ENCODE measurements around the gene SPC24.

- TF ChIP-seq POLR2AphosphoS5 (IDR thresholded peaks at IDR 0.05; ENCODE audit: low read depth, low read length) (no peak), TAF1 (IDR thresholded peaks at IDR 0.05; ENCODE audit: borderline replicate concordance, insufficient read depth, low read length) (no peak), REST (IDR thresholded peaks at IDR 0.05; ENCODE audit: insufficient read depth in 1 of 2, low read depth in 2 of 2, low read length in 2 of 2) (no peak)
Measured at GRCh38 chr19:11164879-11165406, 9.4 kb upstream of the SPC24 start.
